GM21717 (cell line): Measurements from ENCODE around the gene CDC123.
"Not testable (repeated sequence)": the region's sequence is repeated elsewhere in the genome, so short reads cannot be mapped to it uniquely, and the experiment has no call there.

Experiments
- ATAC-seq: cut with Tn5 transposase; IDR thresholded peaks from one replicate; pipeline ENCODE4 v1.9.1; 2021; ENCODE audit warnings: mild to moderate bottlenecking, moderate library complexity; ENCODE audit not compliant: unreplicated experiment

The CDC123 gene, protein sequence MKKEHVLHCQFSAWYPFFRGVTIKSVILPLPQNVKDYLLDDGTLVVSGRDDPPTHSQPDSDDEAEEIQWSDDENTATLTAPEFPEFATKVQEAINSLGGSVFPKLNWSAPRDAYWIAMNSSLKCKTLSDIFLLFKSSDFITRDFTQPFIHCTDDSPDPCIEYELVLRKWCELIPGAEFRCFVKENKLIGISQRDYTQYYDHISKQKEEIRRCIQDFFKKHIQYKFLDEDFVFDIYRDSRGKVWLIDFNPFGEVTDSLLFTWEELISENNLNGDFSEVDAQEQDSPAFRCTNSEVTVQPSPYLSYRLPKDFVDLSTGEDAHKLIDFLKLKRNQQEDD

GRCh38 chr10:12195603-12196506 is at the start of gene CDC123, which contains the start of gene NUDT5:
CDC123 (plus strand) TSS chr10:12196188; CDS start chr10:12196246, 58 bp downstream.
NUDT5 (minus strand) TSS chr10:12195891; CDS start chr10:12186291, 9,600 bp downstream.
- ATAC-seq = peak; percentile 82

DNA sequence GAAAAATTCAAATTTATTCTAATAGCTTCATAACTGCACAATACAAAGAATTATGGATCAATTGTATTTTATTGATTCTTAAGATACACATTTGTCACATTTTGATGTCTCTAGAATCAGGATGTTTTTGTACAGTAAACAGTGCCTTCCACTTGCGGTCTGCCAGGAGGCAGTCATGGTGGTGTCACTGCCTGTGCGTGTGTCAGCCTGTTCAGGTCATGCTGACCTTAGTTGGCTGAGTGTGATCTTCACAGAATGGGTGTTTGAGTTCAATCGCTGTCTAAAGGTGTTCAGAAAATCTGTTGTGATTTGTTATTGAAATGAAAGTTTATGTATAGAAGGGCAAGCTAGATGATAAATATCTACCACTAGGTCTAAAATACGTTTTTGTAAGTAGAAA is 45.8 kb upstream of the CDC123 start:
- no peak for ATAC-seq

- ATAC-seq = no peak
Measured at GRCh38 chr10:12154516-12154915, 41.5 kb upstream of the CDC123 start.

- ATAC-seq = no peak
Measured at GRCh38 chr10:12156367-12157123, 39.4 kb upstream of the CDC123 start.

DNA sequence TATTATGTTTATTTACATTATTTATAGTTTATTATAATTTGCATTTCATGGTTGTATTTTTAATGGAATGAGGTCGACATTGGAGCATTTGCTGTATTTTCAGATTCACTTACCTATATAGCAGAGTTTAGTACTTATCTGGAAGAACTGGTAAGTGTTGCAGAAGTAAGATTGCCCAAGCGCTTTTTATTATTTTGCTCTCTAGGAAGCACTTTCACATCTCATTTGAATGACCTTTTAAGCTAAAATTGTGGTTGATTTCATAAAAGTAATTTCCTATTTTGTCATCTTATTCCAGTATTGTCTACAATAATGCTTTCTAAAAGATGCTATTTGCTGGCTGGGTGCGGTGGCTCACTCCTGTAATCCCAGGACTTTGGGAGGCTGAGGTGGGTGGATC is 37.9 kb upstream of the CDC123 start:
- ATAC-seq = no peak

DNA sequence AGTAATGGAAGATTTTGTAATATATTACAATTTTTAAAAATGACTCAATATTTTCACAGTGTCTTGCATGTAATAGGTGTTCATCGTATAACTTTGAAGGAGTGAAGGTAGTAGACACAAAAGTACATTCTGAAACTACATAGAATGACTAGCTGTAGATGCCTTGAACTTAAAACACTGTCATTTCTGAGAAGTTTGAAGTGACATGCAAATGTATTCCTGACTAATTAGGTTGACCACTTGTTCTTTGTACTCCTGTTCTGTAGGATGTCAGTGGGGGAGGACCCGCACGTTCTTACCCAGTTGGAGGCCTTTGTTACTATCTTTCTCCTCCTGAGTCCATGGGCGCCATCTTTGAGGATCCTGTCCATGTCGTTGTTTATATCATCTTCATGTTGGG is 35.3 kb upstream of the CDC123 start:
- no peak for ATAC-seq

DNA sequence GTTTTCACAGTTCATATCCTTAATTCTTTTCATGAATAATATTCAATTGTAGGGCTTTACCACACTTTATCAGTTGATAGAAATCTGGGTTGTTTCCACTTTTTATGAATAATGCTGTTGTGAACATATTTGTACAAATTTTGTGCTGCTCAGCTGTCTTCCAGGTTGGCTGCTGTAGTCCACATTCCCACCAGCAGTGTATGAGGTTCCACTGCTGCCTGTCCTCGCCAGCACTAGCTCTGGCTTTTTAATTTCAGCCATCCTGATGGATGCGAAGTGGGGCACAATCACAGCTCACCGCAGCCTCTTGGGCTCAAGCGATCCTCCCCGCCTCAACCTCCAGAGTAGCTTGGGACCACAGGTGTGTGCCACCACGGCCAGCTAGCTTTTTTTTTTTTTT is 33.1 kb upstream of the CDC123 start:
- no peak for ATAC-seq

DNA sequence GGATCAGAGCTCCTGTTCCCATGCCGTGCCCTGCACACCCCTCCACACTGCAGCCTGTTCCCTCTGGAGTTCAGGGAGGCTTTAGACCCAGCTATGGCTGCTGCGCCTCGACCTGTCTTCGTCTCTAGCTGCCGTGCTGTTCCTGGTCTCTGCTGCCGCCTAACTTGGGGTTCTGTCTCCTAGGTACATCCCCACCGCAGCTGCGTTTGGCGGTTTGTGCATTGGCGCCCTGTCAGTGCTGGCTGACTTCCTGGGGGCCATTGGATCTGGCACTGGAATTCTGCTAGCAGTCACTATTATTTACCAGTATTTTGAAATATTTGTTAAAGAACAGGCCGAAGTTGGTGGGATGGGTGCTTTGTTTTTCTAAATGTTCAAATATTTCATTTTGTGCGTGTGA is 31.9 kb upstream of the CDC123 start:
- no peak for ATAC-seq

DNA sequence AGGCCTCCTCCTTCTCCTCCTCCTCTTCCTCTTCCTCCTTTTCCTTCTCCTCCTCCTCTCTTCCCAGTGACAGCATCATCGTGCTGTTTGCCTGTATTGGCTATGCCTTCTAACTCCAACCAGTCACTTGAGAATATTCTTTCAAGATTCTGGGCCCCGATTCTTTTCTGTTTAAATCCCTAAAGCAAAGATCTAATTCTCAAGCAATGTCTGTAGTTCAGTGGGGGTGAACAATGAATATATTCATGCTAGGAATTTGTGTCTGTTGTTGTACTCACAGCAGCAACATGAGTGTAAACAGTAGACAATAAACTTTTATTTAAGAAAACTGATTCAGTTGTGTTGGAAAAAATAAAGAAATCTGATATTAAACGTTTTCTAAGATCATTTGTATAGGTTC is 31.0 kb upstream of the CDC123 start:
- no peak for ATAC-seq

- ATAC-seq = no peak
Measured at GRCh38 chr10:12165999-12166775, 29.8 kb upstream of the CDC123 start.

DNA sequence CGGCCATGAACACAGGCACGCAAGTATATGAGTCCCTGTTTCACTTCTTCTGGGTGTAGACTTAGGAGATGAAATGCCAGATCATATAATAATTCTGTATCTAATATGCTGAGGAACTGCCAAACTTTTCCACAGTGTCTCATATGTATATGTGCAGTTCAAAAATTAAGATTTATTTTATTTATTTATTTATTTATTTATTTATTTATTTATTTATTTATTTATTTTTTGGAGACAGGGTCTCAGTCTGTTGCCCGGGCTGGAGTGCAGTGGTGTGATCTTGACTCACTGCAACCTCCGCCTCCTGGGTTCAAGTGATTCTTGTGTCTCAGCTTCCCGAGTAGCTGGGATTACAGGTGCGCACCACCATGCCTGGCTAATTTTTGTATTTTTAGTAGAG is 24.5 kb upstream of the CDC123 start:
- ATAC-seq = not testable (repeated sequence)

- ATAC-seq = no peak
Measured at GRCh38 chr10:12177642-12178041, 18.3 kb upstream of the CDC123 start.

GRCh38 chr10:12179606-12180170 is 16.3 kb upstream of the CDC123 start:
- ATAC-seq = no peak

- ATAC-seq = no peak
Measured at GRCh38 chr10:12180221-12180974, 15.6 kb upstream of the CDC123 start.

GRCh38 chr10:12181065-12181775 is 14.8 kb upstream of the CDC123 start:
- ATAC-seq = no peak

GRCh38 chr10:12184165-12184564 is 11.8 kb upstream of the CDC123 start:
- no peak for ATAC-seq

DNA sequence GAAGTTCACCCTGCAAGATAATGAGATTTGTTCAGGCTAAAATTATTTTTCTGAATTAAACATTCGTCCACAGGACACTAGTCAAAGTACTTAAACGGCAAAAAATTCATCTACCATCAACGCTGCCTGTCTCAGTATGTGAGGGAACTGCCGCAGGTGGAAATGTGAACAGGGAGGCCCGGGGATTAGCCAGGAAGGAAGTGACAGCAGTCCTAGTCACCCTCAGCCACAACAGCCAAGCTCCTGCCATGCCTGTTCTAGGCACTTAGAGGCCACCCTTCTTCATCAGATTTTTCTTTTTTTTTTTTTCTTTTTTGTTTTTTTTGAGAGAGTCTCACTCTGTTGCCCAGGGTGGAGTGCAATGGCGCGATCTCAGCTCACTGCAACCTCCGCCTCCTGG is 9.7 kb upstream of the CDC123 start:
- no peak for ATAC-seq

- no peak for ATAC-seq
Measured at GRCh38 chr10:12187321-12187905, 8.6 kb upstream of the CDC123 start.
